ENCODE results near the gene IQGAP2.

IQGAP2 gene

DNA sequence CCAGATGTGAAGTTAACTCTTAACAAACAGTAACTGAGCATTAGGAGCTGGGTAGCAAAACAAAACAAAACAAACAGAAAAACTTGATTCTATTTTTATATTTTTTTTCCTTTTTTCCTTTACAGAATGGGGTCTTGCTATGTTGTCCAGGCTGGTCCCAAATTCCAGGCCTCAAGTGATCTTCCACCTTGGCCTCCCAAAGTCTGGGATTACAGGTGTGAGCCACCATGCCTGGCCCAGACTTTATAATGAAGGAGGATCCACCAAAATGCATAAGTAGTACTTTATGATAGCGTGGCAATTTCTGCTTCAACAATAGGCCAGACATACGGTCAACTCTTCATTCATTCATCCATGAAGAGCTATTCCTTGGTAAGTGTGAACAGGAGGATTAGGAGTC is 5.9 kb upstream of the IQGAP2 start:
- H3K27ac ChIP-seq, result no peak overlapping the region
- TF ChIP-seq, protein P1, sequence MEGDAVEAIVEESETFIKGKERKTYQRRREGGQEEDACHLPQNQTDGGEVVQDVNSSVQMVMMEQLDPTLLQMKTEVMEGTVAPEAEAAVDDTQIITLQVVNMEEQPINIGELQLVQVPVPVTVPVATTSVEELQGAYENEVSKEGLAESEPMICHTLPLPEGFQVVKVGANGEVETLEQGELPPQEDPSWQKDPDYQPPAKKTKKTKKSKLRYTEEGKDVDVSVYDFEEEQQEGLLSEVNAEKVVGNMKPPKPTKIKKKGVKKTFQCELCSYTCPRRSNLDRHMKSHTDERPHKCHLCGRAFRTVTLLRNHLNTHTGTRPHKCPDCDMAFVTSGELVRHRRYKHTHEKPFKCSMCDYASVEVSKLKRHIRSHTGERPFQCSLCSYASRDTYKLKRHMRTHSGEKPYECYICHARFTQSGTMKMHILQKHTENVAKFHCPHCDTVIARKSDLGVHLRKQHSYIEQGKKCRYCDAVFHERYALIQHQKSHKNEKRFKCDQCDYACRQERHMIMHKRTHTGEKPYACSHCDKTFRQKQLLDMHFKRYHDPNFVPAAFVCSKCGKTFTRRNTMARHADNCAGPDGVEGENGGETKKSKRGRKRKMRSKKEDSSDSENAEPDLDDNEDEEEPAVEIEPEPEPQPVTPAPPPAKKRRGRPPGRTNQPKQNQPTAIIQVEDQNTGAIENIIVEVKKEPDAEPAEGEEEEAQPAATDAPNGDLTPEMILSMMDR (conservative IDR thresholded peaks at IDR 0.05), result no peak

DNA sequence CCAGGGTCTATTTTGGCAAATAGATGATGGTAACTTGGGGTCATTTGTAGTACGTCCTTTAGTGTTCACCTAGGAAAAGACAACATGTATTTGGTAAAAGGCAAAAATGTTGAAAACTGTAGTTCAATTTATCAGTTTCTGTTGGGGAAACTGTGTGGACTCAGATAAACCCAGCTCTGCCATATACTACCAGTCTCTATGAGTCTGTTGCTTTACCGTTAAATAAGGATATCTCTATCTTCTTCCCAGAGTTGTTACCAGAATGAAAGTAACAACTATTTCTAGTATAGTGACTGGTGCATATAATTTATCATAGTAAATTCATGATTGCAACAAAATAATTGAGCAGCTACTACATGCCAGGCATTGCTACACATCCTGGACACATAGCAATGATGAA is 3.8 kb upstream of the IQGAP2 start:
- H3K27ac ChIP-seq, result no peak overlapping the region
- TF ChIP-seq, protein P1 (conservative IDR thresholded peaks at IDR 0.05), result no peak

DNA sequence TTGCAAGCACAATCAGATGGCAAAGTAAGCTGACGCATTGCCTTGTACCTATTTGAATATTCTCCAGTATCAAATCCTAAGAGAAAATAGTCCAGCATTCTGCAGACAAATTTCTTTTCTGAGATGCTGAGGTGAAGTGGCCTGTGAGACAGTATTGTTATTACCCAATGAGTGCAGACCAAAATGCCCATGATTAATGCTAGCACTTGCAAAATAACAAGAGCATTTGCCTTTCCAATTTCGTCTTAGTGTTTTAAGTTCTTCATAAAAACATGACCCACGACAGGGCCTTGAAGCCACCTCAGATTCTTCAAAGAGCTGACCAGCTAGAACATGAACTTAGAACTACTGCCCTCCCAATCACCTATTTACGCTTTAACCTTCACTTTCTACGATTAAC is 2.6 kb upstream of the IQGAP2 start:
- no peak overlapping the region for H3K27ac ChIP-seq
- TF ChIP-seq, protein P1 (conservative IDR thresholded peaks at IDR 0.05), result no peak

DNA sequence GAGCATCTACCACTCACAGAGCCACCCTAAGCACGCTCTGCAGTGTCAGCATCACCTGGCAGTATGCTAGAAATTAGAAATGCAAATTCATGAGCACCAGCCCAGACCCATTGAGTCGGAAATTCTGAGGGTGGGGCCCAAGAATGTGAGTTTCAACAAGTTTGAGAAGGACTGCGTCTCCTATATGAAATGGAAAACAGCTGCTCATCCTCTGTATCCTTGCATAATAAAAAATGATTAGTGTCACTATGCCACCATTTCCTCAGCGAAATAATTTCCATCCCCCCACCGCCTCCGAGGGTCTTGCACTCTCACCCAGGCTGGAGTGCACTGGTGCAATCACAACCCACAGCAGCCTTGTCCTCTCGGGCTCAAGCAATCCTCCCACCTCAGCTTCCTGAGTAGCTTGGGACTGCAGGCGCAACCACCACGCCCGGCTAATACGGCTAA is 1.3 kb upstream of the IQGAP2 start:
- TF ChIP-seq, protein P1 (conservative IDR thresholded peaks at IDR 0.05), result no peak
- peak overlapping the region; percentile 81 for H3K27ac ChIP-seq

DNA sequence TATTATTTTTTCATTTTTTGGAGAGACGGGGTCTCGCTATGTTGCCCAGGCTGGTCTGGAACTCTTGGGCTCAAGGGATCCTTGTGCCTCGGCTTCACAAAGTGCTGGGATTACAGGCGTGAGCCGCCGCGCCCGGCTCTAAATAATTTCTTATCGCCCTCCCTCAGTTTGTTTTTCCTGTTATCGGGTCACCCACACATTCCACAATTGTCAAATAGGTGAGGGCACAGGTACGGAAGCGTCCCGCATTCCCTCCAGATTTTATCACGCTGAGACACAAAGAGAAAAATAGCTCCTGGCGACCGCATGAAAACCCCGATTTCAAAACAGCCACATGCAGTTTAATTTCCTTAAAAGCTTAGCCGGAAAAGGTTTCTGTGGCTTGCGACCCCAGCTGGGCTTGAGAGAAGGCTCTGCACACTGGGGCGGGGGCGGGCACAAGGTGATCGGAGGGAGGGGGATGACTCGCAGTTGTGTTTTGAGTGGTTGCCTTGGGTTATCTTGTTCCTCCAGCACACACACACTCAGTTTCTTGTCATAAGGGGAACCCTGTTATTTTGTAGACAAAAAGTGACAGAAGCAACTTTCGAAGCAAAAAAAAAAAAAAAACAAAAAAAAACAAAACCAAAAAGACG is 717 bp upstream of the IQGAP2 start:
- TF ChIP-seq, protein P1 (conservative IDR thresholded peaks at IDR 0.05), result no peak
- H3K27ac ChIP-seq, result peak overlapping the region; percentile 81

DNA sequence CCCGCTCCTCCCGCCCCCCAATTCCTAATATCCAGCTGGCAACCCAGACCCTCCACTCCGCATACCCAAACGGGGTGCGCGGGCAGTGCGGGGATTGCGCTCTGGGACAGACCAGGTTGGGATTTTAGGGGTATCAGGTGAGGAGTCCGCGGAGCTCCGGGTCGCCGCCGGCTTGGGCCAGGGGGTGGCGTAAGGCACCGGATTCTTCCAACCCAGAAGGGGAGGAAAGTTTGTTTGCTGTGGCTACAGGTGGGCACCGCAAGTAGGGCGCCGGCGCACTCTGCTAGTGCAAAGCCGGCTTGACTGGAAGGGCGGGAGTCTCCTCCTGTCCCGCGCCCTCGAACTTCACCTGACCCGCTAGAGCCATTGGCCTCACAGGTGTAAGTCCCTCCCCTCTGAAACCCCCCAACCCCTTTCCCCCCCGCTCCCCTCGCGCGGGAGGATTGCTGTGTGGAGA is 709 bp downstream of the IQGAP2 start:
- peak overlapping the region; percentile 81 for H3K27ac ChIP-seq

More for the DNA sequence above, 709 bp downstream of the IQGAP2 start:
- TF ChIP-seq, protein P1 (conservative IDR thresholded peaks at IDR 0.05), result no peak

Data from VCaP (cell line).